ENCODE results near the gene KLF15.

KLF15 gene

GRCh38 chr3:126342211-126342610 lies 15.0 kb downstream of the KLF15 start:
- no peak for DNase-seq (ENCODE audit: low read depth)
- H3K4me3 ChIP-seq (ENCODE audit: low read length) = no peak overlapping the region
- TF ChIP-seq CTCF (IDR thresholded peaks at IDR 0.05; ENCODE audit: insufficient read depth, low read depth, low read length, missing control alignments) = no peak

- no peak for DNase-seq (ENCODE audit: low read depth)
- TF ChIP-seq CTCF (IDR thresholded peaks at IDR 0.05; ENCODE audit: insufficient read depth, low read depth, low read length, missing control alignments) = no peak
- no peak overlapping the region for H3K4me3 ChIP-seq (ENCODE audit: low read length)
Measured at GRCh38 chr3:126341755-126342150, 15.5 kb downstream of the KLF15 start.

GRCh38 chr3:126340943-126341754 lies 16.1 kb downstream of the KLF15 start:
- no peak for DNase-seq (ENCODE audit: low read depth)
- no peak for TF ChIP-seq CTCF (IDR thresholded peaks at IDR 0.05; ENCODE audit: insufficient read depth, low read depth, low read length, missing control alignments)

GRCh38 chr3:126340596-126340942 lies 16.6 kb downstream of the KLF15 start:
- no peak for DNase-seq (ENCODE audit: low read depth)
- no peak overlapping the region for H3K4me3 ChIP-seq (ENCODE audit: low read length)
- no peak for TF ChIP-seq CTCF (IDR thresholded peaks at IDR 0.05; ENCODE audit: insufficient read depth, low read depth, low read length, missing control alignments)

More at GRCh38 chr3:126340943-126341754, 16.1 kb downstream of the KLF15 start:
- H3K4me3 ChIP-seq (ENCODE audit: low read length) = no peak overlapping the region

GRCh38 chr3:126340081-126340511 lies 17.1 kb downstream of the KLF15 start:
- TF ChIP-seq CTCF (IDR thresholded peaks at IDR 0.05; ENCODE audit: insufficient read depth, low read depth, low read length, missing control alignments) = no peak
- H3K4me3 ChIP-seq (ENCODE audit: low read length) = no peak overlapping the region
- DNase-seq (ENCODE audit: low read depth) = no peak

- no peak for TF ChIP-seq CTCF (IDR thresholded peaks at IDR 0.05; ENCODE audit: insufficient read depth, low read depth, low read length, missing control alignments)
- no peak for DNase-seq (ENCODE audit: low read depth)
- no peak overlapping the region for H3K4me3 ChIP-seq (ENCODE audit: low read length)
Measured at GRCh38 chr3:126339466-126339865, 17.7 kb downstream of the KLF15 start.

GRCh38 chr3:126338790-126339288 lies 18.4 kb downstream of the KLF15 start:
- TF ChIP-seq CTCF (IDR thresholded peaks at IDR 0.05; ENCODE audit: insufficient read depth, low read depth, low read length, missing control alignments) = no peak
- no peak for DNase-seq (ENCODE audit: low read depth)
- H3K4me3 ChIP-seq (ENCODE audit: low read length) = no peak overlapping the region

Measured in epithelial cell of esophagus (primary cell).